Activated T-helper 9 cell treated with anti-CD3 and anti-CD28 coated beads, Interleukin-2, amount 50 U/mL, for 16 hours (primary cell): ENCODE measurements around the gene CLP1.
"Not testable (repeated sequence)": the region's sequence is repeated elsewhere in the genome, so short reads cannot be mapped to it uniquely, and the experiment has no call there.

Experiments used
- DNase-seq: peaks from one replicate; pipeline ENCODE4 v3.0.0-alpha.2; 2020; ENCODE audit warnings: low read depth

The CLP1 gene

GRCh38 chr11:57667117-57667735 lies 9.7 kb downstream of the CLP1 start:
- DNase-seq, result peak; percentile 87

- DNase-seq, result peak; percentile 100
Observed at GRCh38 chr11:57667736-57668433, 10.3 kb downstream of the CLP1 start, which contains the start of gene ZDHHC5. ZDHHC5 (plus strand) TSS chr11:57668114; CDS start chr11:57673091, 4,977 bp downstream.

GRCh38 chr11:57668434-57668782 lies 10.8 kb downstream of the CLP1 start:
- peak; percentile 20 for DNase-seq

- DNase-seq, result no peak
Observed at GRCh38 chr11:57674251-57674650, 16.7 kb downstream of the CLP1 start.

DNA sequence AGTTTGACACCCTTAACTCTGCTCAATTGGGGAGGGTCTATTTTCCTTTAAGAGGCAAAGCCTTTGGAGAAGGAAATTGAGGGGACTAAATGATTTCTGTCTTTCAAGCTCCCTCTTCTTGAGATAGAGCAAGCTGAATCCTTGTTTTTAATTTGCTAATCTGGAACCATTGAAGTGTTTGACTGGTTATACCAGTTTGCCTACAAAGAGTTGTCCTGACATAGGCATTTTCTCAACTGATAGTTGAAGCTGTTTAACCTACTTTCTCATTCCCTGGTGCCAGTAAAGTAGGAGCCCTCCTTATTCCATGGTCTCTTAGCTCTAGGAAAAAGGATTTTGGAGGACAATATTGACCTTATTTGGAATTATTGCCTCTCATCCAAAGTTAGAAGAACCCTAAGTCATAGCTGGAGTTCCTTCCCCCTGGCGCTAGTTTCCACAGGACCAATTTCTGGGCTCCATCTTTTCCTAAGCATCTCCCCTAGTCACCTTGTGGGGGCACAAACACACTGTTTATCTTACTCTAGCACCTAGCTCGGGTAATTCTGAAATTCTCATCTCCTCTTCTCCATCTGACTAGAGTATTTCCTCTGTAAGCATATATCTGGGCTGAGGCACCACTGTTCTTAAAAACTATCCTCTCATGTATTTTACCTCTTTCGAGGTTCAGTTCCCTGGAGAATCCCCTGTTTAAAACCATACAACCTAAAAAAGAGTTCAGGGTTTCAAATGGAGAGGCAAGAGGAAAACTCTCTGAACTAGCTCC lies 17.8 kb downstream of the CLP1 start:
- DNase-seq, result no peak

GRCh38 chr11:57679396-57679795 lies 21.8 kb downstream of the CLP1 start:
- DNase-seq, result no peak

DNA sequence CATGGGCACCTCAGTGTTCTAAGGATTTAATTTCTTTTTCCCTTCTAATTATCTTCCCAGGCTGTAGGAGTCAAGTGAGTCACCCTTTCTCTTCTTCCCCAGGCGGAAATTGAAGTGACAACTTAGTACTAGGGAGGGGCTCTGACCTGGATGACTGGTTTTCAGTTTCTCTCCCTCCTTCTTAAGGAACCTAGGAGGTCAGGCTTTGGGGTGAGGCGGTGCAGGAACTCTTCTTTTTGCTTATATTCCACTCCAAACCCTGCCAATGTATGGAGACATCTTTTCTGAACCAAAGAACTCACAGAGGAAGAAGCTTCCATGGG lies 23.0 kb downstream of the CLP1 start:
- no peak for DNase-seq

GRCh38 chr11:57681168-57681567 lies 23.6 kb downstream of the CLP1 start:
- DNase-seq, result no peak

DNA sequence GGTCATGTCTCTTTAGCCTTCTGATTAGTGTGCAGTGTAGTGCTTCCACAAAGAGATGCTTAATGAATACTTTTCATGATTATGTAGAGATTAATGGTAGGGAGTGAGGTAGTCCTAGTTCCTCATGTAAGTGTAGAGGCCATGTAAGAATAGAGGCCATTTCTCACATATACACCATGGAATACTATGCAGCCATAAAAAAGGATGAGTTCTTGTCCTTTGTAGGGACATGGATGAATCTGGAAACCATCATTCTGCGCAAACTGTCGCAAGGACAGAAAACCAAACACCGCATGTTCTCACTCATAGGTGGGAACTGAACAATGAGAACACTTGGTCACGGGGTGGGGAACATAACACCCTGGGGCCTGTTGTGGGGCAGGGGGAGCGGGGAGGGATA lies 32.9 kb downstream of the CLP1 start:
- not testable (repeated sequence) for DNase-seq

DNA sequence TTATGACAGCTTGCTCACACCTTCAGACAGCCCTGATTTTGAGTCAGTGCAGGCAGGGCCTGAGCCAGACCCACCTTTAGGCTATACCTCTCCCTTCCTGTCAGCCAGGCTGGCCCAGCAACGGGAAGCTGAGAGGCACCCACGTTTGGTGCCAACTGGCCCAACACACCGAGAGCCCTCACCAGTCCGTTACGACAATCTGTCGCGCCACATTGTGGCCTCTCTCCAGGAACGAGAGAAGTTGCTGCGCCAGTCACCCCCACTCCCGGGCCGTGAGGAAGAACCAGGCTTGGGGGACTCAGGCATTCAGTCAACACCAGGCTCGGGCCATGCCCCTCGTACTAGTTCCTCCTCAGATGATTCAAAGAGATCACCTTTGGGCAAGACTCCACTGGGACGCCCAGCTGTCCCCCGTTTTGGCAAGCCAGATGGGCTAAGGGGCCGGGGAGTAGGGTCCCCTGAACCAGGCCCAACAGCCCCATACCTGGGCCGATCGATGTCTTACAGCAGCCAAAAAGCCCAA lies 41.3 kb downstream of the CLP1 start:
- DNase-seq, result no peak

DNA sequence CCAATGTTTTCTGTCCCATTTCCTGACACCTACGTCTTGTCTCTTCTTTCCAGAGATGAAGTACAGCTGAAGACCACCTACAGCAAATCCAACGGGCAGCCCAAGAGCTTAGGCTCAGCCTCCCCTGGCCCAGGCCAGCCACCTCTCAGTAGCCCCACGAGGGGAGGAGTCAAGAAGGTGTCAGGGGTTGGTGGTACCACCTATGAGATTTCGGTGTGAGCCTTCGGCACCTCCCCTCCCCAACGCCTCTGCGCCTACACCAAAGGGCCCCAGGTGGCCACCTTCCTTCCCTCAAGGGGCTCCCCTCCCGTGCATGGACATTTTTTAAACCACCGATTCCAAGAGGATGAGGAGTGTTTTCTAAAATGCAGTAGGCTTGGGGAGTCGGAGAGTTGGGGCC lies 42.3 kb downstream of the CLP1 start:
- DNase-seq, result no peak

GRCh38 chr11:57700425-57700824 lies 42.9 kb downstream of the CLP1 start:
- DNase-seq, result no peak

GRCh38 chr11:57703341-57703740 lies 45.8 kb downstream of the CLP1 start:
- no peak for DNase-seq

- no peak for DNase-seq
Observed at GRCh38 chr11:57704932-57705331, 47.4 kb downstream of the CLP1 start.

DNA sequence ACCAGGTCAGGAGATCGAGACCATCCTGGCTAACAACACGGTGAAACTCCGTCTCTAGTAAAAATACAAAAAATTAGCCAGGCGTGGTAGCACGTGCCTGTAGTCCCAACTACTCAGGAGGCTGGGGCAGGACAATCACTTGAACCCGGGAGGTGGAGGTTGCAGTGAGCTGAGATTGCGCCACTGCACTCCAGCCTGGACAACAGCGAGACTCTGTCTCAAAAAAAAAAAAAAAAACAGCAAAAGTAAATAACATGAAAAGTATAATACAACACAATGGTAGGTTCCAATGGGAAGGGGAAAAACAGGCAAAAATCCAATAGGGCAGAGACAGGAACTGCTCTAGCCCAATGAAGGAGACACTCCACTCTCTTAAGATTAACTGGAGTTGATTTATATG lies 47.9 kb downstream of the CLP1 start:
- DNase-seq, result not testable (repeated sequence)

DNA sequence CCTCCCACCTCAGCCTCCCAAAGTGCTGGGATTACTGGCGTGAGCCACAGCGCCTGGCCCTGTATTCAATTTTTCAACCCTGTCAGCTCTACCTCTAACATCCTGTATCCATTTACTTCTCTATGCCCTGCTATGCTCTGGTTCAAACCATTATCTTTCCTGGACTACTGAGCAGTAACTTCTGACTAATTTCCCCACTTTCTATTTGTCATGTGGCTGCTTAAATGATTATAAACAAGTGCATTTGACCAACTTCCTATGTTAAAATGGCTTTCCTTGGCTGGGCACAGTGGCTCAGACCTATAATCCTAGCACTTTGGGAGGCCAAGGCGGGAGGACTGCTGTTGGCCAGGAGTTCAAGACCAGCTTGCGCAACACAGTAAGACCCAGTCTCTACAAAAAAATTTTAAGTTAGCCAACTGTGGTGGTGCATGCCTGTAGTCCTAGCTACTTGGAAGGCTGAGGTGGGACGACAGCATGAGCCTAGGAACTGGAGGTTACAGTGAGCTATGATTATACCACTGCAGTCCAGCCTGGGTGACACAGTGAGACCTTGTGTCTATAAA lies 52.3 kb downstream of the CLP1 start:
- no peak for DNase-seq
